ENCODE data around the gene THBS2. TPM values are rescaled to one million over a fixed set of nuclear protein-coding genes. Genes with fewer than 3 reads are reported as not detected.

THBS2 gene
- total RNA-seq, 4 donors from 2014 or later = 12.0 to 74.7 (median 16.4) TPM

GRCh38 chr6:169241688-169242350 lies 11.8 kb downstream of the THBS2 start:
- no peaks in the 10 kb centered on the region for H3K27me3 ChIP-seq
- H3K27ac ChIP-seq = no peak overlapping the region
- intact Hi-C loops (cut with DNase I) = no loop called here
- WGBS, 2 donors = 86 to 94% methylated on average over 18 to 32 of the region's 32 CpGs
- no peaks in the 10 kb centered on the region for H3K9me3 ChIP-seq
- DNase-seq = no peak
- TF ChIP-seq POLR2A (IDR thresholded peaks at IDR 0.05) (no peak), CTCF (IDR thresholded peaks at IDR 0.05) (no peak)
- H3K4me3 ChIP-seq (replicated peaks in 1 of 3) = no peak overlapping the region
- no peaks in the 10 kb centered on the region for H3K36me3 ChIP-seq
- no peaks in the 10 kb centered on the region for H3K4me1 ChIP-seq

GRCh38 chr6:169240591-169241390 lies 12.9 kb downstream of the THBS2 start:
- intact Hi-C loops (cut with DNase I) = no loop called here
- Histone ChIP-seq H3K4me3 (replicated peaks in 1 of 3) (no peak overlapping the region), H3K27ac (no peak overlapping the region), H3K27me3 (no peaks in the 10 kb centered on the region), H3K9me3 (no peaks in the 10 kb centered on the region), H3K4me1 (no peaks in the 10 kb centered on the region), H3K36me3 (no peaks in the 10 kb centered on the region)
- DNase-seq = no peak
- TF ChIP-seq POLR2A (IDR thresholded peaks at IDR 0.05) (no peak), CTCF (IDR thresholded peaks at IDR 0.05) (no peak)
- 87 to 90% methylated on average over 23 to 26 of the region's 28 CpGs for WGBS, 2 donors

- 70 to 73% methylated on average over 11 of the region's 11 CpGs for WGBS, 2 donors
Observed at GRCh38 chr6:169240125-169240524, 13.5 kb downstream of the THBS2 start.

GRCh38 chr6:169239181-169239580 lies 14.5 kb downstream of the THBS2 start:
- intact Hi-C loops (cut with DNase I) = no loop called here
- H3K4me1 ChIP-seq = no peaks in the 10 kb centered on the region
- H3K27ac ChIP-seq = no peak overlapping the region
- no peak overlapping the region for H3K4me3 ChIP-seq (replicated peaks in 1 of 3)
- H3K36me3 ChIP-seq = no peaks in the 10 kb centered on the region
- H3K27me3 ChIP-seq = no peaks in the 10 kb centered on the region
- 80 to 81% methylated on average over 7 of the region's 7 CpGs for WGBS, 2 donors
- H3K9me3 ChIP-seq = no peaks in the 10 kb centered on the region
- DNase-seq = no peak
- no peak for TF ChIP-seq POLR2A (IDR thresholded peaks at IDR 0.05)
- no peak for TF ChIP-seq CTCF (IDR thresholded peaks at IDR 0.05)

More at GRCh38 chr6:169240125-169240524, 13.5 kb downstream of the THBS2 start:
- no peak for TF ChIP-seq CTCF (IDR thresholded peaks at IDR 0.05)
- no peak for TF ChIP-seq POLR2A (IDR thresholded peaks at IDR 0.05)
- Histone ChIP-seq H3K4me1 (no peaks in the 10 kb centered on the region), H3K36me3 (no peaks in the 10 kb centered on the region), H3K27ac (no peak overlapping the region), H3K9me3 (no peaks in the 10 kb centered on the region), H3K4me3 (replicated peaks in 1 of 3) (no peak overlapping the region), H3K27me3 (no peaks in the 10 kb centered on the region)
- intact Hi-C loops (cut with DNase I) = no loop called here
- DNase-seq = no peak

GRCh38 chr6:169238766-169239165 lies 14.9 kb downstream of the THBS2 start:
- no peak for DNase-seq
- H3K4me3 ChIP-seq (replicated peaks in 1 of 3) = no peak overlapping the region
- no peaks in the 10 kb centered on the region for H3K4me1 ChIP-seq
- 89 to 90% methylated on average over 8 of the region's 8 CpGs for WGBS, 2 donors
- no peaks in the 10 kb centered on the region for H3K36me3 ChIP-seq
- H3K27ac ChIP-seq = no peak overlapping the region
- no peaks in the 10 kb centered on the region for H3K9me3 ChIP-seq
- intact Hi-C loops (cut with DNase I) = no loop called here
- no peak for TF ChIP-seq CTCF (IDR thresholded peaks at IDR 0.05)
- H3K27me3 ChIP-seq = no peaks in the 10 kb centered on the region

Measured in thyroid gland (tissue), 4 donors.